ENCODE data around the gene ARPC5L. TPM values are rescaled to one million over a fixed set of nuclear protein-coding genes. Genes with fewer than 3 reads are reported as not detected.
A peak's percentile ranks its signal among the peaks of the same experiment; 100 is the strongest.

Gene ARPC5L
- polyA plus RNA-seq, 1 donor: 44.4 TPM

- WGBS (ENCODE audit: insufficient coverage, low lambda C conversion rate): no CpG with 5 or more reads among the region's 7 CpGs
- no peak overlapping the region for H3K27ac ChIP-seq (ENCODE audit: low read length)
- peaks cover 80% of the 10 kb centered on the region for H3K36me3 ChIP-seq (ENCODE audit: control insufficient read depth, insufficient read depth, low read length)
- H3K9me3 ChIP-seq (ENCODE audit: control insufficient read depth, low read depth, low read length): no peaks in the 10 kb centered on the region
- H3K4me1 ChIP-seq (ENCODE audit: control insufficient read depth, insufficient read depth, low read length): no peaks in the 10 kb centered on the region
- H3K4me3 ChIP-seq (ENCODE audit: low read length): no peak overlapping the region
- DNase-seq: no peak
- no peaks in the 10 kb centered on the region for H3K27me3 ChIP-seq (ENCODE audit: control insufficient read depth, insufficient read depth, low read length)
Observed at GRCh38 chr9:124890179-124890578, 28.2 kb downstream of the ARPC5L start.

- WGBS (ENCODE audit: insufficient coverage, low lambda C conversion rate): no CpG with 5 or more reads among the region's 9 CpGs
- Histone ChIP-seq H3K27me3 (ENCODE audit: control insufficient read depth, insufficient read depth, low read length) (no peaks in the 10 kb centered on the region), H3K9me3 (ENCODE audit: control insufficient read depth, low read depth, low read length) (no peaks in the 10 kb centered on the region), H3K4me3 (ENCODE audit: low read length) (no peak overlapping the region), H3K36me3 (ENCODE audit: control insufficient read depth, insufficient read depth, low read length) (peaks cover 62% of the 10 kb centered on the region), H3K27ac (ENCODE audit: low read length) (no peak overlapping the region), H3K4me1 (ENCODE audit: control insufficient read depth, insufficient read depth, low read length) (peaks cover 10% of the 10 kb centered on the region)
- no peak for DNase-seq
Observed at GRCh38 chr9:124894035-124894740, 32.3 kb downstream of the ARPC5L start.

GRCh38 chr9:124894741-124895170, 32.8 kb downstream of the ARPC5L start:
- Histone ChIP-seq H3K9me3 (ENCODE audit: control insufficient read depth, low read depth, low read length) (no peaks in the 10 kb centered on the region), H3K27me3 (ENCODE audit: control insufficient read depth, insufficient read depth, low read length) (no peaks in the 10 kb centered on the region), H3K4me3 (ENCODE audit: low read length) (no peak overlapping the region), H3K36me3 (ENCODE audit: control insufficient read depth, insufficient read depth, low read length) (peaks cover 62% of the 10 kb centered on the region), H3K4me1 (ENCODE audit: control insufficient read depth, insufficient read depth, low read length) (peaks cover 10% of the 10 kb centered on the region), H3K27ac (ENCODE audit: low read length) (no peak overlapping the region)
- peak in 1 of 2 donors; percentile 11 for DNase-seq

- 40% methylated on average over 1 of the region's 6 CpGs for WGBS (ENCODE audit: insufficient coverage, low lambda C conversion rate)
- peak overlapping the region; percentile 5 for H3K27ac ChIP-seq (ENCODE audit: low read length)
- DNase-seq: peak; percentile 74 to 90
- no peaks in the 10 kb centered on the region for H3K27me3 ChIP-seq (ENCODE audit: control insufficient read depth, insufficient read depth, low read length)
- H3K4me3 ChIP-seq (ENCODE audit: low read length): no peak overlapping the region
- H3K9me3 ChIP-seq (ENCODE audit: control insufficient read depth, low read depth, low read length): no peaks in the 10 kb centered on the region
- peaks cover 52% of the 10 kb centered on the region for H3K36me3 ChIP-seq (ENCODE audit: control insufficient read depth, insufficient read depth, low read length)
- peaks cover 10% of the 10 kb centered on the region for H3K4me1 ChIP-seq (ENCODE audit: control insufficient read depth, insufficient read depth, low read length)
Observed at GRCh38 chr9:124897570-124898460, 35.9 kb downstream of the ARPC5L start.

- Histone ChIP-seq H3K27ac (ENCODE audit: low read length) (no peak overlapping the region), H3K27me3 (ENCODE audit: control insufficient read depth, insufficient read depth, low read length) (no peaks in the 10 kb centered on the region), H3K4me1 (ENCODE audit: control insufficient read depth, insufficient read depth, low read length) (peaks cover 10% of the 10 kb centered on the region), H3K36me3 (ENCODE audit: control insufficient read depth, insufficient read depth, low read length) (peaks cover 47% of the 10 kb centered on the region), H3K4me3 (ENCODE audit: low read length) (no peak overlapping the region), H3K9me3 (ENCODE audit: control insufficient read depth, low read depth, low read length) (no peaks in the 10 kb centered on the region)
- DNase-seq: no peak
- WGBS (ENCODE audit: insufficient coverage, low lambda C conversion rate): no CpG with 5 or more reads among the region's 9 CpGs
Observed at GRCh38 chr9:124899845-124900244, 37.9 kb downstream of the ARPC5L start.

GRCh38 chr9:124906966-124907365, 45.0 kb downstream of the ARPC5L start:
- H3K27me3 ChIP-seq (ENCODE audit: control insufficient read depth, insufficient read depth, low read length): no peaks in the 10 kb centered on the region
- 10% methylated on average over 1 of the region's 1 CpG for WGBS (ENCODE audit: insufficient coverage, low lambda C conversion rate)
- H3K9me3 ChIP-seq (ENCODE audit: control insufficient read depth, low read depth, low read length): no peaks in the 10 kb centered on the region
- H3K4me3 ChIP-seq (ENCODE audit: low read length): no peak overlapping the region
- peak in 1 of 2 donors; percentile 21 for DNase-seq
- no peaks in the 10 kb centered on the region for H3K4me1 ChIP-seq (ENCODE audit: control insufficient read depth, insufficient read depth, low read length)
- H3K27ac ChIP-seq (ENCODE audit: low read length): no peak overlapping the region
- peaks cover 36% of the 10 kb centered on the region for H3K36me3 ChIP-seq (ENCODE audit: control insufficient read depth, insufficient read depth, low read length)

- no peak for DNase-seq
- no peaks in the 10 kb centered on the region for H3K9me3 ChIP-seq (ENCODE audit: control insufficient read depth, low read depth, low read length)
Observed at GRCh38 chr9:124908098-124908497, 46.2 kb downstream of the ARPC5L start.

GRCh38 chr9:124911766-124912165, 49.8 kb downstream of the ARPC5L start:
- Histone ChIP-seq H3K27ac (ENCODE audit: low read length) (no peak overlapping the region), H3K27me3 (ENCODE audit: control insufficient read depth, insufficient read depth, low read length) (no peaks in the 10 kb centered on the region), H3K4me1 (ENCODE audit: control insufficient read depth, insufficient read depth, low read length) (no peaks in the 10 kb centered on the region), H3K36me3 (ENCODE audit: control insufficient read depth, insufficient read depth, low read length) (peaks cover 43% of the 10 kb centered on the region), H3K4me3 (ENCODE audit: low read length) (no peak overlapping the region), H3K9me3 (ENCODE audit: control insufficient read depth, low read depth, low read length) (no peaks in the 10 kb centered on the region)
- no CpG with 5 or more reads among the region's 1 CpG for WGBS (ENCODE audit: insufficient coverage, low lambda C conversion rate)
- DNase-seq: no peak

More at GRCh38 chr9:124908098-124908497, 46.2 kb downstream of the ARPC5L start:
- Histone ChIP-seq H3K36me3 (ENCODE audit: control insufficient read depth, insufficient read depth, low read length) (peaks cover 40% of the 10 kb centered on the region), H3K27ac (ENCODE audit: low read length) (no peak overlapping the region), H3K4me1 (ENCODE audit: control insufficient read depth, insufficient read depth, low read length) (no peaks in the 10 kb centered on the region), H3K27me3 (ENCODE audit: control insufficient read depth, insufficient read depth, low read length) (no peaks in the 10 kb centered on the region), H3K4me3 (ENCODE audit: low read length) (no peak overlapping the region)
- WGBS (ENCODE audit: insufficient coverage, low lambda C conversion rate): 80% methylated on average over 1 of the region's 2 CpGs

GRCh38 chr9:124913378-124913777, 51.4 kb downstream of the ARPC5L start:
- peaks cover 46% of the 10 kb centered on the region for H3K36me3 ChIP-seq (ENCODE audit: control insufficient read depth, insufficient read depth, low read length)
- no peak for DNase-seq
- no peaks in the 10 kb centered on the region for H3K9me3 ChIP-seq (ENCODE audit: control insufficient read depth, low read depth, low read length)
- no CpG with 5 or more reads among the region's 2 CpGs for WGBS (ENCODE audit: insufficient coverage, low lambda C conversion rate)
- H3K27me3 ChIP-seq (ENCODE audit: control insufficient read depth, insufficient read depth, low read length): no peaks in the 10 kb centered on the region
- no peaks in the 10 kb centered on the region for H3K4me1 ChIP-seq (ENCODE audit: control insufficient read depth, insufficient read depth, low read length)
- H3K27ac ChIP-seq (ENCODE audit: low read length): no peak overlapping the region
- no peak overlapping the region for H3K4me3 ChIP-seq (ENCODE audit: low read length)

GRCh38 chr9:124914753-124915405, 52.9 kb downstream of the ARPC5L start:
- H3K4me3 ChIP-seq (ENCODE audit: low read length): no peak overlapping the region
- H3K27me3 ChIP-seq (ENCODE audit: control insufficient read depth, insufficient read depth, low read length): no peaks in the 10 kb centered on the region
- peaks cover 57% of the 10 kb centered on the region for H3K36me3 ChIP-seq (ENCODE audit: control insufficient read depth, insufficient read depth, low read length)
- no peak overlapping the region for H3K27ac ChIP-seq (ENCODE audit: low read length)
- H3K4me1 ChIP-seq (ENCODE audit: control insufficient read depth, insufficient read depth, low read length): no peaks in the 10 kb centered on the region
- H3K9me3 ChIP-seq (ENCODE audit: control insufficient read depth, low read depth, low read length): no peaks in the 10 kb centered on the region
- 93% methylated on average over 2 of the region's 5 CpGs for WGBS (ENCODE audit: insufficient coverage, low lambda C conversion rate)
- DNase-seq: no peak

Measured in large intestine (tissue), 3 donors.